HG02588 (cell line): ENCODE data around the gene CPEB3.
"Not testable (repeated sequence)": the region's sequence is repeated elsewhere in the genome, so short reads cannot be mapped to it uniquely, and the experiment has no call there.

Experiments
- ATAC-seq: cut with Tn5 transposase; IDR thresholded peaks from one replicate; pipeline ENCODE4 v1.9.1; 2021; ENCODE audit warnings: mild to moderate bottlenecking, moderate library complexity; ENCODE audit not compliant: unreplicated experiment

The CPEB3 gene

DNA sequence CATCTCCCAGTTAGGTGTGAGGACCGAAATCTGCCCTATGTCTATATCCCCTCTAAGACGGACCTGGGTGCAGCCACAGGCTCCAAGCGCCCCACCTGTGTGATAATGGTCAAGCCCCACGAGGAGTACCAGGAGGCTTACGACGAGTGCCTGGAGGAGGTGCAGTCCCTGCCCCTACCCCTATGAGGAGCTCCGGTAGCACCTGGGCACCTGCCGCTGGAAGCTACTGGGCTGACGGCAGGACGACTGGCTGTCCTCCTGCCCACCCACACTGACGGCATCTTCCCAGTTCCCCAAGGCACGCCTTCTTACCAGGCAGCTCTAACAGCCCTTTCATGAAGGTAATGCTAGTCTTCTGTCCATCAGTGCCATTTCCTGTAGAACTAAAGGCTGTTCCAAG is 74.3 kb downstream of the CPEB3 start:
- ATAC-seq, result not testable (repeated sequence)

- ATAC-seq, result not testable (repeated sequence)
These were observed 75.7 kb downstream of the CPEB3 start for GRCh38 chr10:92215222-92215621.

DNA sequence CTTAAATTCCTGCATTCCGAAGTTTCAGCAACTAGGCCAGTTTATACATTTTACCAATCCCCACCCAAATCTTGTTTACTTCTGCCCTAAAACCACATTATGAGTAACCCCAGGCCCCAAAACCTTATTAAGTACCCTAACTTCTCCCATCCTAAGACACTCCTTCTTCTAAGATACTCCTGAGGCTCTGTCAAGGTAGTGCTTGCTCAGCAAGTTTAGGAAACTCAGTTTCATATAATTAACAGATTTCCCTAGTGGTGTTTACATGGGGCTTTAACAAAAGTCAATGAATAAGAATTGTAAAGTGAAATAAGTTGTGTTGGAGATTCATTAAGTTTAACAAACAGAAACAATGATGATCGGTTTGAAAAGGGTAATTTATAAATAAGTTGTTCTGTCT is 77.8 kb downstream of the CPEB3 start:
- ATAC-seq, result no peak

DNA sequence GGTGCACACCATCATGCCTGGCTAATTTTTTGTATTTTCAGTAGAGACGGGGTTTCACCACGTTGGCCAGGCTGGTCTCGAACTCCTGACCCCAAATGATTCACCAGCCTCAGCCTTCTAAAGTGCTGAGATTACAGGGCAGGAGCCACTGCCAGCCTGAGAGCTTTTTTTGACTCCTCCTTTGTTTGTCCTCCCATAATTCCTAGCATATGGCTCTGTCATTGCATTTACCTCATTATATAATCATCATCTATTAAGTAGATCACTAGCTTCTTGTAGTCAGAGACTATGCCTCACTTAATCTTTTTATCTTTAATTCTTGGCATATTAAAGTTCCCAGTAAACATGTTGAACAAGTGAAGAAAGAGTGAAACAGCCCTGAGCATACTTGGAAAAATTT is 82.1 kb downstream of the CPEB3 start:
- ATAC-seq, result no peak

- ATAC-seq, result no peak
These were observed 82.6 kb downstream of the CPEB3 start for GRCh38 chr10:92208157-92208720.

DNA sequence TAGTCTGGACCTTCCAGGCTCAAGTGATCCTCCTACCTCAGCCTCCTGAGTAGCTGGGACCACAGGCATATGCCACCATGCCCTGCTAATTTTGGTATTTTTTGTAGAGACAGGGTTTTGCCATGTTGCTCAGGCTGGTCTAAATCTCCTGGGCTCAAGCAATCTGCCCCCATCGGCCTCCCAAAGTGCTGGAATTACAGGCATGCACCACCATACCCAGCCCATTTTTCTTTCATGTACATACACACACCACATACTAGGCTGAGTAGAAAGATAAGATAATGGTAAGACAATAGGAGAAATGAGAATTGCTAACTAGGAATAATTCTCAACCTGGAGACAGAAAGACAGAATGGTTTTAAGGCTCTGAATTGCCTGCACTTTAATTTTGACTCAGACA is 83.8 kb downstream of the CPEB3 start:
- no peak for ATAC-seq

GRCh38 chr10:92203919-92204623 is 86.8 kb downstream of the CPEB3 start:
- ATAC-seq, result no peak

DNA sequence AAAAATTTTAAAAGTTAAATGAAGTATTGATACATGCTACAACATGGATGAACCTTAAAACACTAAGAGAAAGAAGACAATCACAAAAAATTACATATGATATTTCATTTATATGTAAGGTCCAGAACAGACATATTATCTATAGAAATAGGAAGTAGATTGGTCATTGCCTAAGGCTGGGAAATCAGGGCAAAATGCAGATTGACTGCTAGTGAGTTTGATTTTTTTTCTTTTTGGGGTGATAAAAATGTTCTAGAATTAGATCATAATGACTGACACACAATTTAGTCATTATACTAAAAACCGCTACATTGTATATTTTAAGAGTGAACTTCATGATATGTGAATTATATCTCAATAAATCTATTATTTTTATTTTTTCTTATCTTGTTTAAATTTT is 88.3 kb downstream of the CPEB3 start:
- no peak for ATAC-seq

DNA sequence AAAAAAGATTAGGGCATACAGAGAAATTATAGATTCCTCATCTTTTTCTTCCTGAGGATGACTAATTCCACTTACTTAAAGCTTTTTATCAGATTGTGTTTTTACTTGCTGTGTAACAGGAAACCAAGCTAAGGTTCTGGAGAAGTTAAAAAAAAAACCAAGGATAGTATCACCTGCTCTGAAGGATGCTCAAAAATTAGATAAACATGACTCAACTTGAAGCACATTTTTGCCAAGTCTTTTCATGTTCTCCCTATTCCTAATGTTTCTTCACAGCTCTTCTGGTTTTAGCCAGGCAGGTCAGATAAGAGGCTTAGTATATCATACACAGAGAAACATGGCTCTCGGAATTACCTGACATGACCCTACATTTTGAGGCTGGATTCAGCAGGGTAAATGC is 90.3 kb downstream of the CPEB3 start:
- ATAC-seq, result no peak

DNA sequence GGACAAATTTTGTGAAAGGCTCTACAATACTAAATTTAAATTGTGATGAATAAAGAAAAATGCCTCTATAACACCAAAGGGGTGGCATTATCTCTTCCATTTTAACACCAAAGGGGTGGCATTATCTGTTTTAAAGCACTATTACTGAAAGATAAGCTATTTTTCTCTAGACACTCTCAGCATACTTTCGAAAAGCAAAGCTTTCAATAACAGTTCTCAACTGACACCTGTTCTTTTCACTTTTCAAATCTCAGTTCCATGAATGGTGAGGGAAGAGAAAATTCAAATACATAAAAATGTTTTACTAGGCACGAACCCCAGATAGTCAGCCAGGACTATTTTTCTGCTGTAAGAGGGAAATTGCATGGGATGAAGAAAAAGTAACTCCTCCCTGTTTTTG is 103.8 kb downstream of the CPEB3 start:
- ATAC-seq, result no peak

- no peak for ATAC-seq
These were observed 105.9 kb downstream of the CPEB3 start for GRCh38 chr10:92184977-92185376.

GRCh38 chr10:92183199-92183598 is 107.7 kb downstream of the CPEB3 start:
- no peak for ATAC-seq

DNA sequence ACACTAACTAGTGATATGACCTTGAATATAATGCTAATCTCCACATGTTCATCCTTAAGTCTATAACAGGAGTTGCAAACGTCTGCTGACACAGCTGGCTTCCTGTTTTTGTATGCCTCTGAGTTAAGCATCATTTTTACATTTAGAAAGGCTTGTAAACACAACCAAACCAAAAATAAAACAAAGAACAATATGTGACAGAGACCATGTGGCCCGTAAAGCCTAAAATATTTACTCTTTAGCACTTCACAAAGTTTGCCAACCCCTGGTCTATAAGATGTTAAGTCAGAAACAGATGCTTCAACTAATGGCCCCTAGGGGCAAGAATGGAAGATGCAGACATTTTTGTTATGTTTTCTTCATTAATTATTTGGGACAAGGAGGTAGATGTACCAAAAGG is 109.3 kb downstream of the CPEB3 start:
- no peak for ATAC-seq

- no peak for ATAC-seq
These were observed 110.5 kb downstream of the CPEB3 start for GRCh38 chr10:92180399-92180798.

GRCh38 chr10:92177546-92177945 is 113.3 kb downstream of the CPEB3 start:
- ATAC-seq, result no peak

DNA sequence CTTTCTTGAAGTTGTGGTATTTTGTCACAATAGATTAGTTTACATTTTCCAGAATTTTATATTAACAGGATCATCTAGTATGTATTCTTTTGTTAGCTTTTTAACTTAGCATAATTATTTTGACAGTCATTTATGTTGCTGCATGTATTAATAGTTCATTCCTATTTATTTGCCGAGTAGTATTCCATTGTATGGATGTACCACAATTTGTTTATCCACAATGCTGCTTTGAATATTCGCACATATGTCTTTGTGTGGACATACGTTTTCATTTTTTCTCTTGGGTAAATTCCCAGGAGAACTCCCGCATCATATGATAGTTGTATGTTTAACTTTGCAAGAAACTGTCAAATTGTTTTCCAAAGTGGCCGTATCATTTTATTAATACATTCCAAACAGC is 115.7 kb downstream of the CPEB3 start:
- ATAC-seq, result no peak

- no peak for ATAC-seq
These were observed 116.9 kb downstream of the CPEB3 start for GRCh38 chr10:92173996-92174395.

DNA sequence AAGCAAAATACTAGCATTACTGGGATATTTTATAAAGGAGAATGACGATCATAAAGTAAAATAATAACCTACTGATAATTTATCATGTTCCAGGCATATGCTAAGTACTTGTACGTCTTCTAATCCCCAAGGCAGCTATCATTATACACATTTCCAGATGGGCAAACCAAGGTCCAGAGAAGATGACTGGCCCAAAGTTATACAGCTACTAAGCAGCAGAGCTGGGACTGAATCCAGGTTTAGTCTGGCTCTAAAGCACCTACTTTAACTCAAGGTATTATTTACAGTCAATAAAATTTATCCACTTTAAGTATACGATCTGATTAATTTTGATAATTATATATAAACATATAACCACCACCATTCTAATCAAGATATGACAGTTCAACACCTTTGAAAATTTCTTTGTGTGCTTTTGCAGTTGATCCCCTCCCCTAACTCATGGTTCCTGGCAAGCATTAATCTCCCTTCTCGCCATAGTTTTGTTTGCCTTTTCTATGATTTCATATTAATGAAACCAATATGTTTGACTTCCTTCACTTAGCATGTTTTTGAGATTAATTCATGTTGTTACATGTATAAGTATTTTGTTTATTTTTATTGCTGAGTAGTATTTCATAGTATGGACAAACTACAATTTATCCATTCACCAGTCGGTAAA is 126.7 kb downstream of the CPEB3 start:
- ATAC-seq, result no peak

DNA sequence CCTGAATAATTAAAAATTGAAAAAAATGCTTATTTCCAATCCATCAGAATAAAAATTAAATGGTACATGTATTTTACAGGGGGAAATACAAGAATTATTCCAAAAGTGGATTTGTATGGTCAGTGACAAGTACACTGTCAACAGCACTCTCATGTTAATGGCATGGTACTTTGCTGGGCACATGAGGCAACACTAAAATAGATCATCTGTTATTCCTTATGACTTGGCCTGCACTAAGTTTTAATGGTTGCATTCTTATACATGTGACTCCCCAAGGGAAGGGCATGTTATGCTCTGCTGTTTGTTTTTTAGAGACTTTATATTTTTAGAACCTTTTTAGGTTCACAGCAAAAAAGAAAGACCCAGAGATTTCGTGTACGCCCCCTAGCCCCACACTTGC is 128.3 kb downstream of the CPEB3 start:
- ATAC-seq, result no peak

- no peak for ATAC-seq
These were observed 133.8 kb downstream of the CPEB3 start for GRCh38 chr10:92156874-92157773.

GRCh38 chr10:92150823-92151222 is 140.1 kb downstream of the CPEB3 start:
- no peak for ATAC-seq
